ENCODE measurements around the gene COL4A3.

- no peak for TF ChIP-seq CTCF (IDR thresholded peaks at IDR 0.05)
- TF ChIP-seq POLR2A (IDR thresholded peaks at IDR 0.05; ENCODE audit: low read length): no peak
- TF ChIP-seq USF2 (IDR thresholded peaks at IDR 0.05): no peak
- no peak for TF ChIP-seq CEBPB (IDR thresholded peaks at IDR 0.05)
- no peak for TF ChIP-seq GATA3 (IDR thresholded peaks at IDR 0.05; ENCODE audit: borderline replicate concordance)
- no peak for TF ChIP-seq PHF8 (IDR thresholded peaks at IDR 0.05; ENCODE audit: borderline replicate concordance, low read depth)
- no peak for TF ChIP-seq ESRRA (IDR thresholded peaks at IDR 0.05; ENCODE audit: borderline replicate concordance, low read length)
- TF ChIP-seq FOSL2 (IDR thresholded peaks at IDR 0.05): no peak
- no peak for TF ChIP-seq FOSL2 (CRISPR knock-in tag; IDR thresholded peaks at IDR 0.05)
- no peak for TF ChIP-seq MAX (IDR thresholded peaks at IDR 0.05)
- no peak for TF ChIP-seq SMC3 (IDR thresholded peaks at IDR 0.05)
- no peak for TF ChIP-seq CHD4 (IDR thresholded peaks at IDR 0.05; ENCODE audit: borderline replicate concordance)
- TF ChIP-seq MYC (IDR thresholded peaks at IDR 0.05; ENCODE audit: borderline replicate concordance, low read length): no peak
- TF ChIP-seq NR3C1 (IDR thresholded peaks at IDR 0.05): no peak
- TF ChIP-seq JUN (IDR thresholded peaks at IDR 0.05): no peak
These were observed 18.0 kb upstream of the COL4A3 start for GRCh38 chr2:227146456-227146855.
